H1 (cell line): ENCODE data around the gene DENND4C. TPM values are rescaled to one million over a fixed set of nuclear protein-coding genes. Genes with fewer than 3 reads are reported as not detected.

ENCODE experiments used
- ASH2L ChIP-seq: fragments of 200-600, 300-600 bp; sonication (generic); IDR thresholded peaks from one replicate; pipeline ENCODE4 v1.7.1; 2017; ENCODE audit warnings: low read length
- ATF3 ChIP-seq: IDR thresholded peaks from 2 replicates; pipeline ENCODE4 v1.6.1; 2011; ENCODE audit warnings: low read depth, mild to moderate bottlenecking, low read length; ENCODE audit not compliant: insufficient read depth
- CHD7 ChIP-seq: fragments of 300-600 bp; sonication (generic); IDR thresholded peaks from 2 replicates; pipeline ENCODE4 v1.7.1; 2012; ENCODE audit warnings: low read length, moderate library complexity, mild to moderate bottlenecking, inconsistent platforms; ENCODE audit not compliant: insufficient replicate concordance
- E2F6 ChIP-seq: IDR thresholded peaks from 2 replicates; pipeline ENCODE4 v1.6.1; 2012; ENCODE audit warnings: inconsistent platforms
- EZH2 ChIP-seq: fragments of 200-600 bp; sonication (generic); IDR thresholded peaks from 2 replicates; pipeline ENCODE4 v1.7.1; 2012; ENCODE audit warnings: low read depth, mild to moderate bottlenecking, moderate library complexity, low read length, inconsistent platforms; ENCODE audit not compliant: severe bottlenecking
- FOSL1 ChIP-seq: IDR thresholded peaks from 2 replicates; pipeline ENCODE4 v1.6.1; 2011; ENCODE audit warnings: mild to moderate bottlenecking, low read depth, low read length, moderate library complexity; ENCODE audit not compliant: insufficient read depth
- POLR2AphosphoS5 ChIP-seq: IDR thresholded peaks from 2 replicates; pipeline ENCODE4 v1.6.1; 2011; ENCODE audit warnings: low read depth, low read length
- SIN3A ChIP-seq, 2 experiments: IDR thresholded peaks in 1 of 2; conservative IDR thresholded peaks in 1 of 2; 2 replicates each; pipeline ENCODE4 v1.6.1; 2011 to 2012; ENCODE audit warnings: low read length in 2 of 2, improper control_type of control experiment in 1 of 2, low read depth in 1 of 2, mild to moderate bottlenecking in 1 of 2
- SIRT6 ChIP-seq: IDR thresholded peaks from one replicate; pipeline ENCODE4 v1.7.1; 2012; ENCODE audit warnings: low read length, inconsistent platforms
- SP1 ChIP-seq: IDR thresholded peaks from 2 replicates; pipeline ENCODE4 v1.6.1; 2011; ENCODE audit warnings: low read depth, low read length
- TEAD4 ChIP-seq: IDR thresholded peaks from 2 replicates; pipeline ENCODE4 v1.6.1; 2012; ENCODE audit warnings: low read depth, low read length, inconsistent platforms, mixed read lengths
- polyA plus RNA-seq, 7 experiments: library from polyadenylated mRNA; depleted of rRNA in 3 of 7; stranded (reverse) in 5 of 7; unstranded in 2 of 7; fragments of >200 nt in 5 of 7; fragments of 200-250 nt in 2 of 7; gene quantifications; 1 replicate in 5 of 7; 2 replicates in 1 of 7; 4 replicates in 1 of 7; pipeline versions ENCODE4 v1.2.1 to v1.2.3, GENCODE V29; 2011 to 2013; ENCODE audit warnings: missing spikeins in 2 of 7, mixed read lengths in 2 of 7
- total RNA-seq: library from RNA; stranded (reverse); fragmentation: NEBNext Ultra II Directional; extraction: Animal tissue kit (Norgen Biotek cat#: 25700); gene quantifications from 2 replicates; pipeline ENCODE4 v1.2.1, GENCODE V29; 2021

DENND4C gene
- total and polyA plus RNA-seq, 2 of the 8 experiments (the other 6 are each of a cell fraction or from before 2014, with no cell fraction given): 6.9 to 18.9 TPM

GRCh38 chr9:19199012-19199411 is 31.5 kb upstream of the DENND4C start (continued):
- TF ChIP-seq CHD7 (no peak), ASH2L (no peak), SP1 (no peak), E2F6 (no peak), TEAD4 (no peak), SIN3A (conservative IDR thresholded peaks at IDR 0.05 in 1 of 2, IDR thresholded peaks at IDR 0.05 in 1 of 2; ENCODE audit: low read depth in 1 of 2, low read length in 2 of 2) (no peak), SIRT6 (no peak), ATF3 (no peak), FOSL1 (no peak), EZH2 (no peak), POLR2AphosphoS5 (no peak)
